Myocyte (in vitro differentiated cells): ENCODE data around the gene LHX1. TPM values are rescaled to one million over a fixed set of nuclear protein-coding genes. Genes with fewer than 3 reads are reported as not detected.

Source experiments
- DNase-seq: peaks from one replicate; pipeline ENCODE4 v3.0.0-alpha.2; 2012; ENCODE audit warnings: low read depth
- total RNA-seq: library from RNA; depleted of rRNA; stranded (reverse); fragments of >200 nt; gene quantifications from 2 replicates; pipeline ENCODE4 v1.2.3, GENCODE V29; 2014

The LHX1 gene
- total RNA-seq, 1 donor from 2014 or later, result not detected

- peak; percentile 26 for DNase-seq
These were observed 16.0 kb upstream of the LHX1 start for GRCh38 chr17:36921095-36921851.

- no peak for DNase-seq
These were observed 15.1 kb upstream of the LHX1 start for GRCh38 chr17:36922175-36922574.

- no peak for DNase-seq
These were observed 13.5 kb upstream of the LHX1 start for GRCh38 chr17:36923814-36924221.

- no peak for DNase-seq
These were observed 11.0 kb upstream of the LHX1 start for GRCh38 chr17:36926226-36926625.

GRCh38 chr17:36926701-36927100 lies 10.6 kb upstream of the LHX1 start:
- no peak for DNase-seq

- no peak for DNase-seq
These were observed 8.6 kb upstream of the LHX1 start for GRCh38 chr17:36928471-36929345.

- no peak for DNase-seq
These were observed 7.3 kb upstream of the LHX1 start for GRCh38 chr17:36929851-36930582.

GRCh38 chr17:36930583-36930900 lies 6.7 kb upstream of the LHX1 start:
- DNase-seq, result no peak

- no peak for DNase-seq
These were observed 6.1 kb upstream of the LHX1 start for GRCh38 chr17:36931096-36931696.

- DNase-seq, result no peak
These were observed 5.4 kb upstream of the LHX1 start for GRCh38 chr17:36931697-36932382.

- DNase-seq, result no peak
These were observed 4.9 kb upstream of the LHX1 start for GRCh38 chr17:36932383-36932693.

- no peak for DNase-seq
These were observed 4.4 kb upstream of the LHX1 start for GRCh38 chr17:36932694-36933511.

- no peak for DNase-seq
These were observed 3.6 kb upstream of the LHX1 start for GRCh38 chr17:36933512-36934143.

GRCh38 chr17:36934144-36934691 lies 3.1 kb upstream of the LHX1 start:
- no peak for DNase-seq

- DNase-seq, result no peak
These were observed 2.3 kb upstream of the LHX1 start for GRCh38 chr17:36934692-36935630.

GRCh38 chr17:36935671-36936454 lies 1.4 kb upstream of the LHX1 start:
- DNase-seq, result no peak

- DNase-seq, result no peak
These were observed 747 bp upstream of the LHX1 start for GRCh38 chr17:36936455-36937000.
